AG04450 (cell line): ENCODE results near the gene ITPK1. TPM values are rescaled to one million over a fixed set of nuclear protein-coding genes. Genes with fewer than 3 reads are reported as not detected.

Source experiments
- CTCF ChIA-PET: fragments of 300-600, 350-600 bp; formaldehyde crosslinking; extraction: SDS; loops from one replicate; lab custom pipeline; 2022; ENCODE audit warnings: antibody characterized with exemption, inconsistent platforms; lab: Charles Lee
- POLR2A ChIA-PET: fragments of 350-600 bp; formaldehyde crosslinking; extraction: SDS; loops from one replicate; lab custom pipeline; 2021; ENCODE audit warnings: antibody characterized with exemption, inconsistent platforms; lab: Yijun Ruan, JAX
- DNase-seq: peaks from one replicate; pipeline ENCODE4 v3.0.0-alpha.2; 2011; ENCODE audit warnings: low read depth, low spot score
- H3K27ac ChIP-seq: one replicate; pipeline ENCODE4 v1.5.1; 2012; ENCODE audit warnings: low read depth, low read length, control low read depth
- H3K27me3 ChIP-seq: one replicate; pipeline ENCODE4 v1.6.0; 2012; ENCODE audit warnings: low read length; ENCODE audit not compliant: control insufficient read depth, insufficient read depth
- H3K4me3 ChIP-seq: 2 replicates; pipeline ENCODE4 v1.5.1; 2011; ENCODE audit warnings: mild to moderate bottlenecking, low read depth, low read length, control low read depth
- H3K9me3 ChIP-seq: 2 replicates; pipeline ENCODE4 v1.5.1; 2012; ENCODE audit warnings: low read length; ENCODE audit not compliant: control insufficient read depth, insufficient read depth
- CTCF ChIP-seq: IDR thresholded peaks from 2 replicates; pipeline ENCODE4 v1.5.1; 2011; ENCODE audit warnings: low read depth, low read length, control low read depth, inconsistent platforms
- polyA plus RNA-seq: library from polyadenylated mRNA; depleted of rRNA; stranded (reverse); fragments of >200 nt; gene quantifications from 2 replicates; pipeline ENCODE4 v1.2.3, GENCODE V29; 2011

The ITPK1 gene
- polyA plus RNA-seq, 1 experiment = 13.6 TPM

- no peak for DNase-seq
- Histone ChIP-seq H3K27ac (no peak overlapping the region), H3K27me3 (peaks cover 4% of the 10 kb centered on the region), H3K4me3 (no peak overlapping the region), H3K9me3 (no peaks in the 10 kb centered on the region)
- ChIA-PET CTCF (interaction anchor here (0.7 kb wide), 1 partner anchor 31 kb away, joined by 3 read pairs; no protein-coding TSS in a partner anchor), POLR2A (no interaction called here)
- TF ChIP-seq CTCF = no peak
These were observed 217.7 kb downstream of the ITPK1 start for GRCh38 chr14:92897922-92898565.

GRCh38 chr14:92895352-92895878 is 220.3 kb downstream of the ITPK1 start:
- H3K27ac ChIP-seq = no peak overlapping the region
- no peak overlapping the region for H3K4me3 ChIP-seq
- H3K9me3 ChIP-seq = no peaks in the 10 kb centered on the region
- TF ChIP-seq CTCF = no peak
- ChIA-PET CTCF (no interaction called here), POLR2A (no interaction called here)
- no peak for DNase-seq
- peaks cover 2% of the 10 kb centered on the region for H3K27me3 ChIP-seq

GRCh38 chr14:92892589-92892988 is 223.1 kb downstream of the ITPK1 start:
- no peak for TF ChIP-seq CTCF
- peaks cover 2% of the 10 kb centered on the region for H3K27me3 ChIP-seq
- H3K4me3 ChIP-seq = no peak overlapping the region
- no peaks in the 10 kb centered on the region for H3K9me3 ChIP-seq
- CTCF ChIA-PET = no interaction called here
- H3K27ac ChIP-seq = no peak overlapping the region
- POLR2A ChIA-PET = no interaction called here
- DNase-seq = no peak

DNA sequence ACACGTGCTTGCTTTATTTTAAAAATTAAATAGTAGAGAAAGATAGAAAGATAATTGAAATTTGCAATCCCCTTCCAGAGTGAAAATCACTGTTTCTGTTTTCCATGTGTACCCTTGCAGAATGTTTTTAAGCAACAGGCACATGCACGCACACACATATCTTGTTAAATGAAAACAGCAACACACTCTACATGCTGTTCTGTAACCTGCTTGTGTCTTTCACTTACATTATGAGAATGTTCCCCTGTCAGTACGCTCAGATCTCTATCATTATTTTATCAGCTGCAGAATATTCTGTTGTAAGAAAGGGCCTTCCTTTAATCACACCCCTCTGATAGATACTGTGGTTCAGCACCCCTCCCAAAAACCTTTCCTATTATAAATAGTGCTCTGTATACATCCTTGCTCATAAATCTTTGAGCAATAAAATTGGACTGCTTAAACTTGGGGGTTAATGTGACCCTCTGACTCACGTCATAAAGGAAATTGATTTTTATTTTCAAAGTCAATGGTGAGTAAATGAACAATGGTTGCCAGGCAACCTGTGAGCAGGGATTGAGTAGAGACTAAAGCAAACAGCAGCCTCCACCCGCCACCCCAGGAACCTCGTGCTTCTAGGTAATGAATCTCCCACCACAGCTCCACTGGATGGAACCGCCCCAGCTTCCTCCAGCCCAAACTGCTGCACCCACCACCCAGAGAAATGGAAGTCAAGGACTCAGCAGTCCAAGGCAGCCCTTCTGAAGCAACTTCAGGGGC is 224.7 kb downstream of the ITPK1 start:
- H3K27me3 ChIP-seq = peaks cover 1% of the 10 kb centered on the region
- no peaks in the 10 kb centered on the region for H3K9me3 ChIP-seq
- no peak for DNase-seq
- ChIA-PET POLR2A (no interaction called here), CTCF (no interaction called here)
- no peak overlapping the region for H3K4me3 ChIP-seq
- no peak overlapping the region for H3K27ac ChIP-seq
- no peak for TF ChIP-seq CTCF

DNA sequence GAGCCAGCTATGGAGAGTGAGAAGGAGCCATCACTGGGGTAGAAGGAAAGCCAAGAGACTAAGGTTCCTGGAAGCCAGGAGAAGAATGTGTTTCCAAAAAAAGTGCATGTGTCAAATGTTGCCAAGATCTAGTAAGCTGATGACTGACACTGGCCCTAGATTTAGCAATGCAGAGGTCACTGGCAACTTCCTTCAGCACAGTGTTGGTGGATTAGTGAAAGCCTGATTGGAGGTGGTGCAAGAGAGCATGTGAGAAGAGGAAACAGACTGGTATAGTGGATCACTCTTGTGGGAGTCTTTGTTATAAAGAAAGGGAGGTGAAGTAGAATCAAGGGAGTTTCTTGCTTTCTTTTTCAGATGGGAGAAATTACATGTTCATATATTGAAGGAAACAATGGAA is 226.8 kb downstream of the ITPK1 start:
- POLR2A ChIA-PET = no interaction called here
- DNase-seq = no peak
- TF ChIP-seq CTCF = no peak
- Histone ChIP-seq H3K9me3 (no peaks in the 10 kb centered on the region), H3K27ac (no peak overlapping the region), H3K27me3 (peaks cover 2% of the 10 kb centered on the region), H3K4me3 (no peak overlapping the region)
- CTCF ChIA-PET = no interaction called here
